Measurements from ENCODE around the gene CCDC27.

GRCh38 chr1:3788756-3789420, 36.6 kb downstream of the CCDC27 start:
- no peak for TF ChIP-seq CTCF (IDR thresholded peaks at IDR 0.05; ENCODE audit: low read depth, low read length, poor library complexity, severe bottlenecking)
- TF ChIP-seq EZH2phosphoT487 (IDR thresholded peaks at IDR 0.05; ENCODE audit: borderline replicate concordance, low read length) = no peak

Data from DOHH2 (cell line).